Keratinocyte (primary cell): ENCODE results near the gene C1GALT1C1. TPM values are rescaled to one million over a fixed set of nuclear protein-coding genes. Genes with fewer than 3 reads are reported as not detected.

Experiments used
- DNase-seq: peaks from one replicate; pipeline ENCODE4 v3.0.0-alpha.2; 2011; ENCODE audit warnings: low read depth, missing footprints, low spot score
- FAIRE-seq: peaks from 2 replicates; lab custom pipeline; 2011; peaks lifted over from hg19 to GRCh38; lab: Jason Lieb, UNC
- H2AFZ ChIP-seq: 2 replicates; pipeline ENCODE4 v1.6.0; 2012; ENCODE audit warnings: low read length, control low read depth, inconsistent platforms; ENCODE audit not compliant: control insufficient read depth
- H3K27ac ChIP-seq: 2 replicates; pipeline ENCODE4 v1.5.1; 2011; ENCODE audit warnings: low read length; ENCODE audit not compliant: control insufficient read depth, insufficient read depth
- H3K27me3 ChIP-seq: 3 replicates; pipeline ENCODE4 v1.6.0; 2011; ENCODE audit warnings: low read length; ENCODE audit not compliant: control insufficient read depth, insufficient read depth; ENCODE audit errors: extremely low read depth
- H3K36me3 ChIP-seq, 2 experiments: 2 replicates in 1 of 2; 3 replicates in 1 of 2; pipeline ENCODE4 v1.5.1; 2011; ENCODE audit warnings: low read length in 2 of 2, mild to moderate bottlenecking in 1 of 2; ENCODE audit not compliant: control insufficient read depth in 2 of 2, insufficient read depth in 2 of 2; ENCODE audit errors: extremely low read depth in 1 of 2
- H3K4me1 ChIP-seq: 3 replicates; pipeline ENCODE4 v1.5.1; 2011; ENCODE audit warnings: low read length; ENCODE audit not compliant: control insufficient read depth, insufficient read depth; ENCODE audit errors: extremely low read depth
- H3K4me2 ChIP-seq: 3 replicates; pipeline ENCODE4 v1.6.0; 2011; ENCODE audit warnings: low read depth, low read length; ENCODE audit not compliant: control insufficient read depth, insufficient read depth; ENCODE audit errors: extremely low read depth
- H3K4me3 ChIP-seq, 3 experiments: fragments of 200-600 bp in 1 of 3; sonication (generic) in 1 of 3; 2 replicates in 2 of 3; 3 replicates in 1 of 3; pipeline ENCODE4 v1.5.1; 2011 to 2016; ENCODE audit warnings: low read length in 3 of 3, mild to moderate bottlenecking in 3 of 3, control low read depth in 2 of 3, inconsistent platforms in 1 of 3, low read depth in 1 of 3, mixed read lengths in 1 of 3, mixed run types in 1 of 3, moderate library complexity in 1 of 3; ENCODE audit not compliant: control insufficient read depth in 2 of 3, insufficient read depth in 2 of 3; ENCODE audit errors: extremely low read depth in 1 of 3
- H3K79me2 ChIP-seq: 2 replicates; pipeline ENCODE4 v1.6.0; 2012; ENCODE audit warnings: low read length; ENCODE audit not compliant: control insufficient read depth, insufficient read depth
- H3K9ac ChIP-seq: 3 replicates; pipeline ENCODE4 v1.6.0; 2011; ENCODE audit warnings: low read length; ENCODE audit not compliant: control insufficient read depth, insufficient read depth; ENCODE audit errors: extremely low read depth
- H3K9me1 ChIP-seq: 3 replicates; pipeline ENCODE4 v1.6.0; 2011; ENCODE audit warnings: low read length; ENCODE audit not compliant: control insufficient read depth, insufficient read depth; ENCODE audit errors: extremely low read depth
- H3K9me3 ChIP-seq: 2 replicates; pipeline ENCODE4 v1.5.1; 2012; ENCODE audit warnings: low read depth, low read length; ENCODE audit not compliant: control insufficient read depth
- H4K20me1 ChIP-seq: 3 replicates; pipeline ENCODE4 v1.6.0; 2011; ENCODE audit warnings: low read length; ENCODE audit not compliant: control insufficient read depth, insufficient read depth; ENCODE audit errors: extremely low read depth
- CTCF ChIP-seq, 3 experiments: IDR thresholded peaks in 1 of 3; conservative IDR thresholded peaks in 1 of 3; optimal IDR thresholded peaks in 1 of 3; 2 replicates in 2 of 3; 3 replicates in 1 of 3; pipeline versions ENCODE3 to v1.5.1; 2011; ENCODE audit warnings: low read length in 3 of 3, mild to moderate bottlenecking in 3 of 3, moderate library complexity in 2 of 3, control low read depth in 1 of 3, inconsistent platforms in 1 of 3; ENCODE audit not compliant: insufficient read depth in 2 of 3; ENCODE audit errors: extremely low read depth in 1 of 3
- EZH2 ChIP-seq: IDR thresholded peaks from one replicate; pipeline ENCODE4 v1.6.1; 2012; ENCODE audit warnings: inconsistent platforms, mild to moderate bottlenecking, low read length, moderate library complexity
- dilution Hi-C: fragments of 300-500 bp; cut with MboI; formaldehyde crosslinking; loops from one replicate; pipeline ENCODE4 v1.7.0; 2020; ENCODE audit warnings: low sequenced_read_pairs; ENCODE audit not compliant: extremely low pct_ligation_motif_present
- polyA plus RNA-seq, 5 experiments: library from polyadenylated mRNA; depleted of rRNA in 3 of 5; stranded (reverse) in 3 of 5; stranded (forward) in 1 of 5; unstranded in 1 of 5; fragments of >200 nt; gene quantifications; 1 replicate in 1 of 5; 2 replicates in 3 of 5; 3 replicates in 1 of 5; pipeline versions ENCODE4 v1.2.1 to v1.2.3, GENCODE V29; 2011 to 2012; ENCODE audit warnings: missing spikeins in 2 of 5, low read depth in 1 of 5, low replicate concordance in 1 of 5

Gene C1GALT1C1
- polyA plus RNA-seq, 1 donor (not counting 4 experiments of a cell fraction or from before 2014, with no cell fraction given) = 24.1 TPM

- FAIRE-seq (no peak), DNase-seq (peak; percentile 69)
- dilution Hi-C loops = no loop called here
- Histone ChIP-seq H3K4me2 (peak within 1 kb of the TSS; percentile 77), H3K9me3 (no peaks in the 10 kb centered on the region), H3K27ac (peak within 1 kb of the TSS; percentile 87), H3K27me3 (no peaks in the 10 kb centered on the region), H3K79me2 (peaks cover 17% of the 10 kb centered on the region), H3K9ac (peak within 1 kb of the TSS; percentile 87), H3K9me1 (no peaks in the 10 kb centered on the region), H2AFZ (peak within 1 kb of the TSS; percentile 68), H3K4me1 (no peaks in the 10 kb centered on the region), H3K4me3 (peak within 1 kb of the TSS; percentile 63 to 85 (median 83)), H4K20me1 (no peaks in the 10 kb centered on the region), H3K36me3 (no peaks in the 10 kb centered on the region)
- TF ChIP-seq CTCF (optimal IDR thresholded peaks at IDR 0.05 in 1 of 3, IDR thresholded peaks at IDR 0.05 in 1 of 3, conservative IDR thresholded peaks at IDR 0.05 in 1 of 3; ENCODE audit: extremely low read depth in 1 of 3, insufficient read depth in 2 of 3, low read length in 3 of 3) (no peak), EZH2 (no peak)
Measured at GRCh38 chrX:120603707-120604360, 26.0 kb downstream of the C1GALT1C1 start, which contains the start of gene MCTS1. MCTS1 (plus strand) TSS chrX:120604101; CDS start chrX:120604237, 136 bp downstream.

GRCh38 chrX:120585702-120586101, 44.2 kb downstream of the C1GALT1C1 start:
- no peaks in the 10 kb centered on the region for H3K36me3 ChIP-seq
- TF ChIP-seq CTCF (optimal IDR thresholded peaks at IDR 0.05 in 1 of 3, IDR thresholded peaks at IDR 0.05 in 1 of 3, conservative IDR thresholded peaks at IDR 0.05 in 1 of 3; ENCODE audit: extremely low read depth in 1 of 3, insufficient read depth in 2 of 3, low read length in 3 of 3) (no peak), EZH2 (no peak)
- H3K27ac ChIP-seq = no peak overlapping the region
- no peak overlapping the region for H3K4me3 ChIP-seq
- no peaks in the 10 kb centered on the region for H3K27me3 ChIP-seq
- DNase-seq (no peak), FAIRE-seq (no peak)
- no peaks in the 10 kb centered on the region for H3K9me3 ChIP-seq
- no peak overlapping the region for H3K9ac ChIP-seq
- H3K4me1 ChIP-seq = no peaks in the 10 kb centered on the region
- H4K20me1 ChIP-seq = no peaks in the 10 kb centered on the region
- H2AFZ ChIP-seq = no peak overlapping the region
- no peak overlapping the region for H3K4me2 ChIP-seq
- no peaks in the 10 kb centered on the region for H3K79me2 ChIP-seq
- dilution Hi-C loops = no loop called here
- H3K9me1 ChIP-seq = no peaks in the 10 kb centered on the region

Other genes with a start within 250 kb of the C1GALT1C1 start
- gene LAMP2, start 160.8 kb downstream of the C1GALT1C1 start, polyA plus RNA-seq = 133 to 239 TPM (median 200 TPM) in 3 replicates
- 16.7 to 23.3 TPM (median 18.0 TPM) in 3 replicates for gene CUL4B, start 69.1 kb downstream of the C1GALT1C1 start, polyA plus RNA-seq
- 54.0 to 97.7 TPM (median 58.7 TPM) in 3 replicates for gene MCTS1, start 26.0 kb downstream of the C1GALT1C1 start, polyA plus RNA-seq
- not detected in 3 replicates for gene CT47B1, start 245.8 kb upstream of the C1GALT1C1 start, polyA plus RNA-seq